ENCODE measurements around the gene CDHR2. TPM values are rescaled to one million over a fixed set of nuclear protein-coding genes. Genes with fewer than 3 reads are reported as not detected.

Gene CDHR2
- total and polyA plus RNA-seq, 2 of the 13 experiments (the other 11 are each of a cell fraction or from before 2014, with no cell fraction given) = 17.9 to 20.9 TPM

GRCh38 chr5:176632745-176633144, 83.6 kb downstream of the CDHR2 start (continued):
- TF ChIP-seq ZNF232 (CRISPR knock-in tag; IDR thresholded peaks at IDR 0.05; ENCODE audit: borderline replicate concordance) (no peak), FOXO1 (CRISPR knock-in tag; IDR thresholded peaks at IDR 0.05) (no peak), DR1 (CRISPR knock-in tag; IDR thresholded peaks at IDR 0.05) (no peak), ZNF709 (CRISPR knock-in tag; IDR thresholded peaks at IDR 0.05) (no peak)

- Histone ChIP-seq H3K4me1 (ENCODE audit: insufficient read depth, low read length) (peaks cover 20% of the 10 kb centered on the region), H3K4me3 (replicated peaks in 1 of 3; ENCODE audit: insufficient read depth in 1 of 3, low read depth in 2 of 3, low read length in 3 of 3) (no peak overlapping the region), H3K4me2 (ENCODE audit: low read depth, low read length) (no peak overlapping the region), H3K27ac (ENCODE audit: extremely low read length, insufficient read depth, low read length) (no peak overlapping the region), H3K36me3 (replicated peaks in 1 of 2; ENCODE audit: control insufficient read depth in 1 of 2, insufficient read depth in 2 of 2, low read length in 2 of 2) (no peaks in the 10 kb centered on the region), H3K9me3 (ENCODE audit: low read length) (no peaks in the 10 kb centered on the region), H3K27me3 (ENCODE audit: control insufficient read depth in 1 of 2, insufficient read depth in 2 of 2, low read length in 2 of 2) (peaks cover 7 to 74% of the 10 kb centered on the region in 2 experiments), H2AFZ (ENCODE audit: low read length) (no peak overlapping the region), H3K79me2 (ENCODE audit: insufficient read depth, low read length) (no peaks in the 10 kb centered on the region), H4K20me1 (ENCODE audit: insufficient read depth, low read length) (no peaks in the 10 kb centered on the region), H3K9ac (ENCODE audit: insufficient read depth, low read depth, low read length) (no peak overlapping the region)
- FAIRE-seq (no peak), DNase-seq (ENCODE audit: low spot score) (no peak), ATAC-seq (no peak)
- no TSS peak for BruUV-seq (replicated peaks)
- WGBS (ENCODE audit: low lambda C conversion rate) = 8% methylated on average over 6 of the region's 6 CpGs
- intact Hi-C loops (cut with micrococcal nuclease; ENCODE audit: unreplicated experiment) = no loop called here
- ChIA-PET POLR2A (interaction anchor here (1.8 kb wide), 1 partner anchor 13 kb away, joined by 5 read pairs; the partner anchor contains the start of gene TSPAN17), CTCF (ENCODE audit: low intra/inter-chr PET ratio, low total read pairs) (no interaction called here)
- in situ Hi-C loops (cut with HindIII; ENCODE audit: extremely low pct_ligation_motif_present, low pct_unique_long_range_greater_than_20kb) = no loop called here
- TF ChIP-seq FUBP1 (CRISPR knock-in tag; IDR thresholded peaks at IDR 0.05; ENCODE audit: borderline replicate concordance) (no peak), ONECUT2 (CRISPR knock-in tag; IDR thresholded peaks at IDR 0.05) (no peak), ZNF687 (CRISPR knock-in tag; IDR thresholded peaks at IDR 0.05) (no peak), ZFP36L2 (CRISPR knock-in tag; IDR thresholded peaks at IDR 0.05) (no peak), ZFX (CRISPR knock-in tag; IDR thresholded peaks at IDR 0.05; ENCODE audit: low read depth) (no peak), TAF15 (IDR thresholded peaks at IDR 0.05; ENCODE audit: low read depth, low read length, poor library complexity, severe bottlenecking) (no peak), GPN1 (CRISPR knock-in tag; IDR thresholded peaks at IDR 0.05; ENCODE audit: borderline replicate concordance) (no peak), POLR2AphosphoS2 (IDR thresholded peaks at IDR 0.05; ENCODE audit: low read depth, low read length) (no peak), THAP7 (CRISPR knock-in tag; IDR thresholded peaks at IDR 0.05) (no peak), ZNF264 (CRISPR knock-in tag; IDR thresholded peaks at IDR 0.05) (no peak)
Measured at GRCh38 chr5:176633598-176633997, 84.5 kb downstream of the CDHR2 start.

Measured in HepG2 (cell line).